ENCODE results near the gene FAM174B.

DNA sequence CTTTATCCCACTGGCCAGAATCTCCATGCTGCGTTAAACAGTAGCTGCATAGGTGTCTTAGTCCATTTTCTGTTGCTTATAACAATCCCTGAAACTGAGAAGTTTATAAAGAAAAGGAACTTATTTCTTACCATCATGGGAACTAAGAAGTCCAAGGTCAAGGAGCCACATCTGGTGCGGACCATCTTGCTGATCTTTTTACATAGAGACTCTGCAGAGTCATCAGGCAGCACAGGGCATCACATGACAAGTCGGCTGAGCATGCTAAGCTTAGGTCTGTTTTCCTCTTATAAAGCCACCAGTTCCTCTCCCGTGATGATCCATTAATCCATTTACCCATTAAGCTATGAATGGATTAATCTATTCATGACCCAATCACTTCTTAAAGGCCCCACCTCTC is 22.4 kb upstream of the FAM174B start:
- TF ChIP-seq, protein P1, sequence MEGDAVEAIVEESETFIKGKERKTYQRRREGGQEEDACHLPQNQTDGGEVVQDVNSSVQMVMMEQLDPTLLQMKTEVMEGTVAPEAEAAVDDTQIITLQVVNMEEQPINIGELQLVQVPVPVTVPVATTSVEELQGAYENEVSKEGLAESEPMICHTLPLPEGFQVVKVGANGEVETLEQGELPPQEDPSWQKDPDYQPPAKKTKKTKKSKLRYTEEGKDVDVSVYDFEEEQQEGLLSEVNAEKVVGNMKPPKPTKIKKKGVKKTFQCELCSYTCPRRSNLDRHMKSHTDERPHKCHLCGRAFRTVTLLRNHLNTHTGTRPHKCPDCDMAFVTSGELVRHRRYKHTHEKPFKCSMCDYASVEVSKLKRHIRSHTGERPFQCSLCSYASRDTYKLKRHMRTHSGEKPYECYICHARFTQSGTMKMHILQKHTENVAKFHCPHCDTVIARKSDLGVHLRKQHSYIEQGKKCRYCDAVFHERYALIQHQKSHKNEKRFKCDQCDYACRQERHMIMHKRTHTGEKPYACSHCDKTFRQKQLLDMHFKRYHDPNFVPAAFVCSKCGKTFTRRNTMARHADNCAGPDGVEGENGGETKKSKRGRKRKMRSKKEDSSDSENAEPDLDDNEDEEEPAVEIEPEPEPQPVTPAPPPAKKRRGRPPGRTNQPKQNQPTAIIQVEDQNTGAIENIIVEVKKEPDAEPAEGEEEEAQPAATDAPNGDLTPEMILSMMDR (IDR thresholded peaks at IDR 0.05; ENCODE audit: low read length): no peak
- no peak for TF ChIP-seq EZH2 (IDR thresholded peaks at IDR 0.05; ENCODE audit: borderline replicate concordance, low read length)

All from OCI-LY1 (cell line).